Measurements from ENCODE around the gene ARMC7. TPM values are rescaled to one million over a fixed set of nuclear protein-coding genes. Genes with fewer than 3 reads are reported as not detected.

ARMC7 gene
- total RNA-seq, 1 experiment from 2014 or later: 10.5 TPM

GRCh38 chr17:75174996-75175395, 65.2 kb downstream of the ARMC7 start:
- DNase-seq (ENCODE audit: low spot score): no peak
- in situ Hi-C loops (cut with HindIII; ENCODE audit: low sequenced_read_pairs): no loop called here

- in situ Hi-C loops (cut with HindIII; ENCODE audit: low sequenced_read_pairs): no loop called here
- no peak for DNase-seq (ENCODE audit: low spot score)
These were observed 66.9 kb downstream of the ARMC7 start for GRCh38 chr17:75176625-75177024.

GRCh38 chr17:75178453-75178852, 68.7 kb downstream of the ARMC7 start:
- in situ Hi-C loops (cut with HindIII; ENCODE audit: low sequenced_read_pairs): no loop called here
- DNase-seq (ENCODE audit: low spot score): no peak

Other genes with a start within 250 kb of the ARMC7 start
- 120 and 154 TPM in 2 replicates for gene FDXR, start 237.0 kb upstream of the ARMC7 start, total RNA-seq (2014; rRNA removed; shearing (Covaris generic))
- not detected in 2 replicates for gene FADS6, start 216.3 kb upstream of the ARMC7 start, total RNA-seq (2014; rRNA removed; shearing (Covaris generic))
- gene USH1G, start 186.7 kb upstream of the ARMC7 start, total RNA-seq (2014; rRNA removed; shearing (Covaris generic)): 1.4 and 1.9 TPM in 2 replicates
- not detected in 2 replicates for gene OTOP2, start 185.7 kb upstream of the ARMC7 start, total RNA-seq (2014; rRNA removed; shearing (Covaris generic))
- not detected in 2 replicates for gene OTOP3, start 174.1 kb upstream of the ARMC7 start, total RNA-seq (2014; rRNA removed; shearing (Covaris generic))
- gene HID1, start 137.2 kb upstream of the ARMC7 start, total RNA-seq (2014; rRNA removed; shearing (Covaris generic)): 2.1 and 4.7 TPM in 2 replicates
- gene CDR2L, start 122.3 kb upstream of the ARMC7 start, total RNA-seq (2014; rRNA removed; shearing (Covaris generic)): 21.8 and 24.4 TPM in 2 replicates
- 98.4 and 99.0 TPM in 2 replicates for gene MRPL58, start 97.3 kb upstream of the ARMC7 start, total RNA-seq (2014; rRNA removed; shearing (Covaris generic))
- gene ATP5PD, start 63.0 kb upstream of the ARMC7 start, total RNA-seq (2014; rRNA removed; shearing (Covaris generic)): 206 and 238 TPM in 2 replicates
- 26.8 and 27.8 TPM in 2 replicates for gene KCTD2, start 62.7 kb upstream of the ARMC7 start, total RNA-seq (2014; rRNA removed; shearing (Covaris generic))
- gene SLC16A5, start 22.0 kb upstream of the ARMC7 start, total RNA-seq (2014; rRNA removed; shearing (Covaris generic)): 11.0 and 25.5 TPM in 2 replicates
- gene NT5C, start 21.8 kb downstream of the ARMC7 start, total RNA-seq (2014; rRNA removed; shearing (Covaris generic)): 104 and 142 TPM in 2 replicates
- gene JPT1, start 44.5 kb downstream of the ARMC7 start, total RNA-seq (2014; rRNA removed; shearing (Covaris generic)): 199 and 235 TPM in 2 replicates
- 142 and 183 TPM in 2 replicates for gene SUMO2, start 73.0 kb downstream of the ARMC7 start, total RNA-seq (2014; rRNA removed; shearing (Covaris generic))
- gene NUP85, start 95.7 kb downstream of the ARMC7 start, total RNA-seq (2014; rRNA removed; shearing (Covaris generic)): 80.2 and 86.3 TPM in 2 replicates
- 16.6 and 25.4 TPM in 2 replicates for gene GGA3, start 151.6 kb downstream of the ARMC7 start, total RNA-seq (2014; rRNA removed; shearing (Covaris generic))
- 87.4 and 107 TPM in 2 replicates for gene MRPS7, start 151.9 kb downstream of the ARMC7 start, total RNA-seq (2014; rRNA removed; shearing (Covaris generic))
- 12.1 and 15.1 TPM in 2 replicates for gene MIF4GD, start 161.3 kb downstream of the ARMC7 start, total RNA-seq (2014; rRNA removed; shearing (Covaris generic))
- gene SLC25A19, start 179.5 kb downstream of the ARMC7 start, total RNA-seq (2014; rRNA removed; shearing (Covaris generic)): 14.7 and 15.6 TPM in 2 replicates

All from G401 (cell line).